Peyer's patch (tissue), 4 donors: ENCODE data around the gene RBPJ. TPM values are rescaled to one million over a fixed set of nuclear protein-coding genes. Genes with fewer than 3 reads are reported as not detected.

Source experiments
- DNase-seq, 3 donors: peaks; one replicate each; pipeline ENCODE4 v3.0.0-alpha.2; 2017 to 2019
- H3K27ac ChIP-seq, 4 donors: fragments of 200-600 bp; sonication (generic); one replicate each; pipeline ENCODE4 v1.5.1; 2016 to 2019
- H3K27me3 ChIP-seq, 2 donors: fragments of 200-600 bp; sonication (generic); one replicate each; pipeline ENCODE4 v1.5.1; 2019
- H3K36me3 ChIP-seq, 3 donors: fragments of 200-600 bp; sonication (generic); one replicate each; pipeline ENCODE4 v1.5.1; 2016 to 2019
- H3K4me1 ChIP-seq, 4 donors: fragments of 200-600 bp; sonication (generic); one replicate each; pipeline ENCODE4 v1.5.1; 2016 to 2019
- H3K4me3 ChIP-seq, 4 donors: fragments of 200-600 bp; sonication (generic); 1 replicate in 3 of 4; 2 replicates in 1 of 4; pipeline ENCODE4 v1.5.1; 2016 to 2019; ENCODE audit warnings: mild to moderate bottlenecking in 1 of 4
- H3K9me3 ChIP-seq, 4 donors: fragments of 200-600 bp; sonication (generic); one replicate each; pipeline ENCODE4 v1.5.1; 2016 to 2019; ENCODE audit warnings: mild to moderate bottlenecking in 1 of 4
- CTCF ChIP-seq, 6 experiments: fragments of 450-650 bp in 4 of 6; fragments of 200-600 bp in 2 of 6; sonication (generic) in 1 of 6; IDR thresholded peaks; one replicate each; pipeline ENCODE4 v1.5.1; 2017 to 2019; ENCODE audit warnings: antibody characterized with exemption in 6 of 6, mild to moderate bottlenecking in 3 of 6, moderate library complexity in 1 of 6
- POLR2A ChIP-seq, 2 donors: fragments of 450-650 bp; IDR thresholded peaks; one replicate each; pipeline ENCODE4 v1.5.1; 2017; ENCODE audit warnings: antibody characterized with exemption in 2 of 2, mild to moderate bottlenecking in 2 of 2, moderate library complexity in 2 of 2
- total RNA-seq, 4 donors: library from RNA; depleted of rRNA; stranded (reverse); fragments of >200 nt; gene quantifications; one replicate each; pipeline ENCODE4 v1.1.0, GENCODE V29; 2016

RBPJ gene
- total RNA-seq, 4 donors from 2014 or later, result 27.6 to 105 (median 42.8) TPM

- no peaks in the 10 kb centered on the region for H3K4me1 ChIP-seq
- no peaks in the 10 kb centered on the region for H3K27me3 ChIP-seq
- DNase-seq, result no peak
- no peak overlapping the region for H3K4me3 ChIP-seq
- no peaks in the 10 kb centered on the region for H3K9me3 ChIP-seq
- H3K36me3 ChIP-seq, result no peaks in the 10 kb centered on the region
- H3K27ac ChIP-seq, result no peak overlapping the region
- TF ChIP-seq CTCF (IDR thresholded peaks at IDR 0.05) (no peak), POLR2A (IDR thresholded peaks at IDR 0.05) (no peak)
These were observed 143.7 kb downstream of the RBPJ start for GRCh38 chr4:26464420-26465095.

GRCh38 chr4:26466578-26467270, 145.9 kb downstream of the RBPJ start:
- H3K27me3 ChIP-seq, result no peaks in the 10 kb centered on the region
- H3K27ac ChIP-seq, result no peak overlapping the region
- no peaks in the 10 kb centered on the region for H3K9me3 ChIP-seq
- no peaks in the 10 kb centered on the region for H3K4me1 ChIP-seq
- no peak overlapping the region for H3K4me3 ChIP-seq
- H3K36me3 ChIP-seq, result no peaks in the 10 kb centered on the region
- TF ChIP-seq CTCF (IDR thresholded peaks at IDR 0.05) (no peak), POLR2A (IDR thresholded peaks at IDR 0.05) (no peak)
- DNase-seq, result no peak

GRCh38 chr4:26467724-26468123, 146.9 kb downstream of the RBPJ start:
- TF ChIP-seq CTCF (IDR thresholded peaks at IDR 0.05) (no peak), POLR2A (IDR thresholded peaks at IDR 0.05) (no peak)

GRCh38 chr4:26468283-26468949, 147.6 kb downstream of the RBPJ start:
- no peak for DNase-seq
- no peaks in the 10 kb centered on the region for H3K9me3 ChIP-seq
- H3K4me1 ChIP-seq, result no peaks in the 10 kb centered on the region
- H3K4me3 ChIP-seq, result no peak overlapping the region
- no peak overlapping the region for H3K27ac ChIP-seq
- no peaks in the 10 kb centered on the region for H3K36me3 ChIP-seq
- TF ChIP-seq POLR2A (IDR thresholded peaks at IDR 0.05) (no peak), CTCF (IDR thresholded peaks at IDR 0.05) (no peak)
- no peaks in the 10 kb centered on the region for H3K27me3 ChIP-seq

More at GRCh38 chr4:26467724-26468123, 146.9 kb downstream of the RBPJ start:
- DNase-seq, result no peak
- Histone ChIP-seq H3K4me1 (no peaks in the 10 kb centered on the region), H3K9me3 (no peaks in the 10 kb centered on the region), H3K27ac (no peak overlapping the region), H3K27me3 (no peaks in the 10 kb centered on the region), H3K36me3 (no peaks in the 10 kb centered on the region), H3K4me3 (no peak overlapping the region)

- Histone ChIP-seq H3K27ac (no peak overlapping the region), H3K27me3 (no peaks in the 10 kb centered on the region), H3K36me3 (no peaks in the 10 kb centered on the region), H3K4me1 (no peaks in the 10 kb centered on the region), H3K4me3 (no peak overlapping the region), H3K9me3 (no peaks in the 10 kb centered on the region)
- TF ChIP-seq POLR2A (IDR thresholded peaks at IDR 0.05), result no peak
- no peak for TF ChIP-seq CTCF (IDR thresholded peaks at IDR 0.05)
- DNase-seq, result no peak
These were observed 148.2 kb downstream of the RBPJ start for GRCh38 chr4:26468977-26469376.
